Lung (tissue), 12 donors: ENCODE data around the gene SH3BP4. TPM values are rescaled to one million over a fixed set of nuclear protein-coding genes. Genes with fewer than 3 reads are reported as not detected.
A peak's percentile ranks its signal among the peaks of the same experiment; 100 is the strongest.

Experiments used
- ATAC-seq: fragments of 200-7000 bp; cut with Tn5 transposase; one replicate; pipeline ENCODE4 v1.9.1; 2020; ENCODE audit warnings: moderate number of reproducible peaks; ENCODE audit not compliant: insufficient read depth, low FRiP score
- DNase-seq, 3 donors: peaks; one replicate each; pipeline ENCODE4 v3.0.0-alpha.2; 2013 to 2017
- H3K27ac ChIP-seq, 2 donors: one replicate each; pipeline ENCODE4 v1.5.1; 2013; ENCODE audit warnings: mild to moderate bottlenecking in 2 of 2, moderate library complexity in 2 of 2, control low read depth in 1 of 2, inconsistent platforms in 1 of 2, low read depth in 1 of 2, low read length in 1 of 2
- H3K27me3 ChIP-seq, 3 donors: one replicate each; pipeline ENCODE4 v1.5.1; 2013; ENCODE audit warnings: low read length in 2 of 3; ENCODE audit not compliant: control insufficient read depth in 3 of 3, insufficient read depth in 3 of 3
- H3K36me3 ChIP-seq, 4 donors: one replicate each; pipeline ENCODE4 v1.5.1; 2013; ENCODE audit warnings: low read length in 4 of 4, mild to moderate bottlenecking in 1 of 4, moderate library complexity in 1 of 4; ENCODE audit not compliant: control insufficient read depth in 4 of 4, insufficient read depth in 4 of 4
- H3K4me1 ChIP-seq, 5 donors: one replicate each; pipeline ENCODE4 v1.5.1; 2013; ENCODE audit warnings: low read length in 5 of 5, mild to moderate bottlenecking in 2 of 5, moderate library complexity in 1 of 5; ENCODE audit not compliant: control insufficient read depth in 5 of 5, insufficient read depth in 5 of 5
- H3K4me3 ChIP-seq: one replicate; pipeline ENCODE4 v1.5.1; 2013; ENCODE audit warnings: mild to moderate bottlenecking, control low read depth, moderate library complexity
- H3K9ac ChIP-seq, 2 donors: one replicate each; pipeline ENCODE4 v1.5.1; 2013; ENCODE audit warnings: low read length in 2 of 2, control low read depth in 1 of 2; ENCODE audit not compliant: insufficient read depth in 1 of 2
- H3K9me3 ChIP-seq, 4 donors: one replicate each; pipeline ENCODE4 v1.5.1; 2013; ENCODE audit warnings: low read length in 3 of 4, mild to moderate bottlenecking in 1 of 4, moderate library complexity in 1 of 4; ENCODE audit not compliant: control insufficient read depth in 4 of 4, insufficient read depth in 3 of 4
- WGBS, 2 donors: extraction: QIAGEN DNeasy Blood & Tissue Kit; methylation state at CpG; one replicate each; pipeline ENCODE4 v1.1.7; 2013; 5-methylcytosine and 5-hydroxymethylcytosine counted together
- polyA plus RNA-seq, 2 donors: library from polyadenylated mRNA; stranded (reverse); fragments of 200-250 nt; gene quantifications; one replicate each; pipeline ENCODE4 v1.2.1, GENCODE V29; 2013
- total RNA-seq, 2 donors: library from RNA; depleted of rRNA in 1 of 2; stranded (reverse); fragments of >200 nt in 1 of 2; gene quantifications; one replicate each; pipeline ENCODE4 v1.2.1, GENCODE V29; 2014 to 2021
- TF ChIP-seq, protein P1 (sequence below): IDR thresholded peaks from 2 replicates; pipeline ENCODE4 v1.5.1; 2012; ENCODE audit warnings: mild to moderate bottlenecking; ENCODE audit errors: control extremely low read depth, extremely low read depth
- donor health status: control.
- donor health status: control.
- donor health status: Bipolar disorder and iron deficiency.
- donor health status: healthy.
- donor health status: DM: yes; HTN: yes; CAD: no.

SH3BP4 gene
- total and polyA plus RNA-seq, 4 donors = 12.0 to 36.5 (median 18.2) TPM

DNA sequence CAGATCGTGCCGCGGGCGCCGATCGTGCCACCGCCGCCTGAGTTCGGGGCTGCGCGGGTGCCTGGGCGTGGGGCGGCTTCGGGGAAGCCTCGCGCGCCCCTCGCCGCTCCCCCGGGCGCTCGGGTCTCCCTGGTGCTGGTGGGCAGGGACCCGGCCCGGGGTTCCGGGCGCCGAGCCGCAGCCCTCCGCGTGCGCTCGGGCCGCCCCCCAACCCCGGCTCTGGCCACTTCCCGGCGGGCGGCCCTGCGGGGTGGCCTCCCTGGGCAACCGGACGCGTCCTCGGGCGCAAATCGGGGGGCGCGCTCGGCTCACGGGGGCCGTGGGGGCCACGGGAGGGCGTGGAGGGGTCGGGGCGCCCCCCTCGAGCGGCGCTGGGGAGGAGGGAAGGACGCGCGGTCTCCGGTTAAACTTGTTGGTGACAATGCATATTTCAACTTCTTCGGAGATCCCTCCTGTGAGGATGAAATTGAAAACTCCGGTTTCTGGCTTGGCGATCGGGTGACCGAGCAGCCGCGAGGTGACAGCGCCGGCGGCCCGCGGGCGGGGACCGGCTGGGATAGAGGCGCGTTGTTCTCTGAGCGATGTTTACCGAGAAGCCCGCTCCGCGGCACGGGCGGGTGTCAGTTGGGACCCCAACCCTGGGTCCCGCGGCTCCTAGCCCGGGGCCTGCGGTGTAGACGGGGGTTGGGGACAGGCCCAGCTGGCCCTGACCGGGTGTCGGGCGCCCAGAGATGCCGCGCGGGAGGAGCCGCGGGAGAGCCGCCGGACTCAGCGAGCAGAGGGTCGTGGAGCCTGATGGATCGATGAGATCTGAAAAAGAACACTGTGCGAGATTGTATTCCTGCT lies 676 bp downstream of the SH3BP4 start:
- H3K27ac ChIP-seq = peak overlapping the region; percentile 68 to 85
- no peaks in the 10 kb centered on the region for H3K9me3 ChIP-seq
- no peaks in the 10 kb centered on the region for H3K27me3 ChIP-seq
- TF ChIP-seq, protein P1, sequence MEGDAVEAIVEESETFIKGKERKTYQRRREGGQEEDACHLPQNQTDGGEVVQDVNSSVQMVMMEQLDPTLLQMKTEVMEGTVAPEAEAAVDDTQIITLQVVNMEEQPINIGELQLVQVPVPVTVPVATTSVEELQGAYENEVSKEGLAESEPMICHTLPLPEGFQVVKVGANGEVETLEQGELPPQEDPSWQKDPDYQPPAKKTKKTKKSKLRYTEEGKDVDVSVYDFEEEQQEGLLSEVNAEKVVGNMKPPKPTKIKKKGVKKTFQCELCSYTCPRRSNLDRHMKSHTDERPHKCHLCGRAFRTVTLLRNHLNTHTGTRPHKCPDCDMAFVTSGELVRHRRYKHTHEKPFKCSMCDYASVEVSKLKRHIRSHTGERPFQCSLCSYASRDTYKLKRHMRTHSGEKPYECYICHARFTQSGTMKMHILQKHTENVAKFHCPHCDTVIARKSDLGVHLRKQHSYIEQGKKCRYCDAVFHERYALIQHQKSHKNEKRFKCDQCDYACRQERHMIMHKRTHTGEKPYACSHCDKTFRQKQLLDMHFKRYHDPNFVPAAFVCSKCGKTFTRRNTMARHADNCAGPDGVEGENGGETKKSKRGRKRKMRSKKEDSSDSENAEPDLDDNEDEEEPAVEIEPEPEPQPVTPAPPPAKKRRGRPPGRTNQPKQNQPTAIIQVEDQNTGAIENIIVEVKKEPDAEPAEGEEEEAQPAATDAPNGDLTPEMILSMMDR = no peak
- peak overlapping the region; percentile 73 for H3K4me3 ChIP-seq
- H3K9ac ChIP-seq = peak overlapping the region; percentile 16 to 60
- peaks cover 7 to 42% (median 10%) of the 10 kb centered on the region in 5 donors for H3K4me1 ChIP-seq
- no peaks in the 10 kb centered on the region for H3K36me3 ChIP-seq
- 0 to 1% methylated on average over 62 to 102 of the region's 102 CpGs for WGBS, 2 donors
- DNase-seq = peak; percentile 44 to 63 (median 52)
- ATAC-seq = no peak

DNA sequence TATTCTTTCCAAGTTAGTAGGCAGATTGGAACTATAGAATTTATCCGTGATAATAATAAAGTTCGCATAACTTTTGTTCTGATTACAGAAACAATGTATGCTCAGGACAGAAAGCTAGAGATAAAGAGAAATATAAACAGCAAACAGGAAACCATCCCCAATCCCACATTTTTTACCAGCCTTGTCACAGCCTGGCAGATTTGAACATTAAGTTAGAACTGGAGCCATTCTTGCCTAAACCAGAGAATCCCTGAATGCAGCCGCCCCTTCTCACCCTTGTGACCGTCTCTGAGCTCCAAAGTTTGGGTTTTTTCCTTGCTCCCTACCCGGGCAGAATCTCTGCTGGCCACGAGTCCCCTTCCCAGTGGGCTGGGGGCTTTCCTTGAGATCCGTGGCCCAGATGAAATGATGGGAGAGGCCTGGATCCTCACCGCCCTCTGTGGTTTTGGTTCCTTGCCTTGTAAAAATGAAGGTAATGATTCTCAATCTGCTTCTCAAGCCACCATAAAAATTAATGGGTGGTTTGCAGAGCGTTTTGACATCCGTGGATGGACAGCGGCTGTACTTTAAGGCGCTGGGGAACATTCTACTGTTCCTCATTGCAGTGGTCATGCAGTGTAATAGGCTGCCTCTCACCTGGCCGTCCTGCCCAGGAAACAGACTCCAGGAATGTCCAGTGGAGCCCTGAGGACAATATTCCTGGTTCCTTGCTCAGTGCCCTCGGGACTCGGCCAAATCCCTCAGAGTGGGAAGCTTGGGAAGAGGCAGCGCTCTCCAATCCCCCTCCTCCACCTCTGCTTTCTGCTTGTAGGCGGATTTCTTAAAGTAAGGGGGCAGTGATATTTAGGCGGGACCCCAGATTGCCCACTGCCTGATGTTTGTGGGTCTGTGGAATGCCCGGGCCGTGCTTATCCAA lies 1.6 kb downstream of the SH3BP4 start:
- Histone ChIP-seq H3K4me3 (peak overlapping the region; percentile 73), H3K9ac (peak overlapping the region; percentile 16 to 60), H3K27ac (peak overlapping the region; percentile 84 to 85), H3K36me3 (no peaks in the 10 kb centered on the region), H3K27me3 (no peaks in the 10 kb centered on the region), H3K4me1 (peaks cover 7 to 51% (median 12%) of the 10 kb centered on the region in 5 donors), H3K9me3 (no peaks in the 10 kb centered on the region)
- TF ChIP-seq, protein P1 = no peak
- WGBS, 2 donors = 50 to 60% methylated on average over 20 of the region's 20 CpGs
- DNase-seq = peak in 2 of 3 donors; percentile 38 to 54
- ATAC-seq = no peak

DNA sequence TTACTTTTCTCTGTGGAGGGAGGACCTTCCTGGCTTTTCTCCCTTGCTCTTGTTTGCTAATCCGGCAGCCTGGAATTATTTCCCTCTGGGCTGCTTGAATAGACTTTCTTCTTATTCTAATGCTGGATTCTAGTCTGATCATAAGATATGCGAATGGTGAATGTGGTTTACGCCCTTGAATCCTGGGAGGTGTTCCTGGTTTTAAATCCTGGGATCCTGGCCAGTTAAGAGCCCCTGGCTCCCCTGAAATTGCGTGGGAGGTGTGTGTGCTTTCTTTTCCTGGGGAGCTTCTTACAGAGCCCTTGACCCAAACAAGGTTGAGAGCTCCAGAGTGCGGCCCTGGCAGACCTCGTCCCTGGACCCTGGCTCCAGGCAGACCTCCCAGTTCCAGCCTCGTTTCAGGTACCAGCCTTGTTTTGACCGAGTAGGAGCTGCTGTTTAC lies 2.8 kb downstream of the SH3BP4 start:
- TF ChIP-seq, protein P1 = no peak
- no peaks in the 10 kb centered on the region for H3K36me3 ChIP-seq
- H3K27ac ChIP-seq = peak overlapping the region in 1 of 2 donors; percentile 61
- DNase-seq = peak in 1 of 3 donors; percentile 43
- H3K27me3 ChIP-seq = no peaks in the 10 kb centered on the region
- WGBS, 2 donors = 43 to 70% methylated on average over 8 of the region's 8 CpGs
- H3K9me3 ChIP-seq = no peaks in the 10 kb centered on the region
- peaks cover 7 to 55% (median 14%) of the 10 kb centered on the region in 5 donors for H3K4me1 ChIP-seq
- peak overlapping the region in 1 of 2 donors; percentile 59 for H3K9ac ChIP-seq
- H3K4me3 ChIP-seq = no peak overlapping the region
- no peak for ATAC-seq
